Measurements from ENCODE around the gene CAPZB.
"Not testable (repeated sequence)": the region's sequence is repeated elsewhere in the genome, so short reads cannot be mapped to it uniquely, and the experiment has no call there.

CAPZB gene

DNA sequence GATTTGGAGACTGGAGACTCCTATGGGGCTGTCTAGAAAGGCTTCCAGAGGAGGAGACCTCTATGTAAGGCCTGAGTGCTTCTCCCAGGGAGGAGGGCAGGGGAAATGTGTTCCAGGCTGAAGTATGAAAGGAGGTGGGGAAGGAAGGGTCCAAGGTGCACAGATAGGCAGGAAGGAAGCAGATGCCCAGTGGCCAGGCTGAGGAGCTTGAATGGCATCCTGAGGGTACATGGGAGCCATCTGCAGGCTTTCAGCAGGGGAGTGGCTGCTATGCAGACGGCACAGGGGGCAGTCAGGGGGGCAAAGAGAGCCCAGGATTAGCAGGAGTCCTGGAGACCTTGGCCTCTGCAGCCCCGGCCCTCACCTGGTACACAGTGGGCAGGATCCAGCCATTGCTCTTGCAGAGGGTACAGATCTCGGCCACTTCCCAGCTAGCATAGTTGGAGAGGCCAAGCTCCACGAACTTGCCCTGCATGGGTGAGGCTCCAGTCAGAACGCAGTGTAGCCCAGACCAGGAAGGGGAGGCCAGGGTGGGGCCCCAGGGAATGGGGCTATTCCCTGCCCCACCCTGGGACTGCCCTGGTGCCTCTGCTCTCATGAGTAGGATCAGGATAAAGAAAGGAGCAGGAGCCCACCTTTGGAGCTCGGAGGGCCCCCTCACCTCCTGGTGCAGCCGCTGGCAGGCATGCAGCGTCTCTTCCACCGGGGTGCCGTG, 177.4 kb downstream of the CAPZB start:
- no peak for DNase-seq

DNA sequence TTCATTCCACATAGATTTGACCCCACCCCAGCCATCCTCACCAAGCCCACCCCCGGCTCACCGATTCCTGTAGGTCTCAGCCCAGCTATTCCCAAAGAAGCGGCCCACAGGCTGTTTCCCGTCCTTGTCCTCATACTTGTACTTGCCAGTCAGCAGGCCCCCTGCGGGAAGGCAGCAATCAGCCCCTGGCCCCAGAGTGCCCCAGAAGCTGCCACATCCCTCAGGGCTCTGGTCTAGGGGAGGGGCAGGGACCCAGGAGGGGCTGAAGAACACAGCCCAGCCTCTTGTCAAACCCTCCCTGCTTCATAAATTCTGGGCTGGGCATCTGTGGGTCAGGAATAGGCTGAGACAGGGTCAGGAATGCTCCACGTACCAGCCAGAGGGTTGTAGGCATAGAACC, 178.4 kb downstream of the CAPZB start:
- no peak for DNase-seq

DNA sequence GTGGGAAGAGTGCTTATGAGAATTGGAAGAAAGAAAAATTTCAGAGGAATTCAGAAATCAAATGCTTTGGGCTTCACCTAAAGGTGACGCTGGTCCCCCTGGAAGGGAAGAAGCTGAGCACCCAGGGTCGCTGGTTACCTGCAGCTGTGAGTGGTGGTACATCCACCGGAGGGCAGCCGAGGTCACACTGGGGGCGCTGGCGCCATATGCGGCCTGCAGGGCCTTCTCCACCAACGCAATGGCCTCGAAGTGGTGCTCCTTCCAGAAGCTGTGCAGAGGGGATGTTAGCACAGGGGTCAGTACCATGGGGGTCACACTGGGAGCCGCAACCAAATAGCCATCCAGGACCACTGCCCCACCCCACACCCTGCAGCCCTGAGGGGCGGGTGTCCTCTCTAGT, 179.5 kb downstream of the CAPZB start:
- no peak for DNase-seq

- not testable (repeated sequence) for DNase-seq
Measured at GRCh38 chr1:19304081-19304480, 181.3 kb downstream of the CAPZB start.

GRCh38 chr1:19300211-19300610, 185.1 kb downstream of the CAPZB start:
- DNase-seq = no peak

GRCh38 chr1:19294638-19295037, 190.7 kb downstream of the CAPZB start:
- DNase-seq = no peak

- no peak for DNase-seq
Measured at GRCh38 chr1:19289244-19289643, 196.1 kb downstream of the CAPZB start.
